ENCODE results near the gene CACNA2D2. TPM values are rescaled to one million over a fixed set of nuclear protein-coding genes. Genes with fewer than 3 reads are reported as not detected.

The CACNA2D2 gene
- total RNA-seq, 1 experiment from 2014 or later: 0.59 TPM

DNA sequence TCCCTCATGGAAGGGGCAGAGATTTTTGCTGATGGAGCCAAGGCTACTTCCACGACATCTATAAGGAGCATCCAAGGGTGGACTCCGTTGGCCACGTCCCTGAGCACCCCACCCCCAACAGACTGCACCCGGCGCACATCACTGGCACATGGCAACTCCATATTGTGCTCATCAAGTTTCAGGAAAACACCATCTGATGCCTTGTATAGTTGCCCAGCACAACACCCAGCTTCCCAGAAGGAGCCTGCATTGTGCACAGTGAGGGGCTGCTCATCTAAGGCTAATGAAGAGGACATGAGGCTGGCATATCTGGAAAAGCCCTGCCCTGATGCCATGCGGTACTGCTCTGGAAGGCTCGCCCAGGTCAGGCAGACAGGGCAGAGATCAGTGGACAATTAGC lies 15.0 kb upstream of the CACNA2D2 start:
- intact Hi-C loops (cut with micrococcal nuclease; ENCODE audit: unreplicated experiment) (loop anchor here (2.0 kb wide), 1 partner anchor 96 kb away; no protein-coding TSS in a partner anchor), in situ Hi-C loops (cut with HindIII; ENCODE audit: low pct_unique_long_range_greater_than_20kb, low sequenced_read_pairs) (no loop called here)
- no TSS peak for BruUV-seq (replicated peaks)
- DNase-seq (ENCODE audit: low read depth, low spot score) (no peak), ATAC-seq (no peak)
- TF ChIP-seq SIN3A (IDR thresholded peaks at IDR 0.05; ENCODE audit: borderline replicate concordance, insufficient read depth, low read depth, low read length): no peak
- TF ChIP-seq TCF7L2 (IDR thresholded peaks at IDR 0.05; ENCODE audit: low read depth, low read length): no peak
- TF ChIP-seq, protein P1, sequence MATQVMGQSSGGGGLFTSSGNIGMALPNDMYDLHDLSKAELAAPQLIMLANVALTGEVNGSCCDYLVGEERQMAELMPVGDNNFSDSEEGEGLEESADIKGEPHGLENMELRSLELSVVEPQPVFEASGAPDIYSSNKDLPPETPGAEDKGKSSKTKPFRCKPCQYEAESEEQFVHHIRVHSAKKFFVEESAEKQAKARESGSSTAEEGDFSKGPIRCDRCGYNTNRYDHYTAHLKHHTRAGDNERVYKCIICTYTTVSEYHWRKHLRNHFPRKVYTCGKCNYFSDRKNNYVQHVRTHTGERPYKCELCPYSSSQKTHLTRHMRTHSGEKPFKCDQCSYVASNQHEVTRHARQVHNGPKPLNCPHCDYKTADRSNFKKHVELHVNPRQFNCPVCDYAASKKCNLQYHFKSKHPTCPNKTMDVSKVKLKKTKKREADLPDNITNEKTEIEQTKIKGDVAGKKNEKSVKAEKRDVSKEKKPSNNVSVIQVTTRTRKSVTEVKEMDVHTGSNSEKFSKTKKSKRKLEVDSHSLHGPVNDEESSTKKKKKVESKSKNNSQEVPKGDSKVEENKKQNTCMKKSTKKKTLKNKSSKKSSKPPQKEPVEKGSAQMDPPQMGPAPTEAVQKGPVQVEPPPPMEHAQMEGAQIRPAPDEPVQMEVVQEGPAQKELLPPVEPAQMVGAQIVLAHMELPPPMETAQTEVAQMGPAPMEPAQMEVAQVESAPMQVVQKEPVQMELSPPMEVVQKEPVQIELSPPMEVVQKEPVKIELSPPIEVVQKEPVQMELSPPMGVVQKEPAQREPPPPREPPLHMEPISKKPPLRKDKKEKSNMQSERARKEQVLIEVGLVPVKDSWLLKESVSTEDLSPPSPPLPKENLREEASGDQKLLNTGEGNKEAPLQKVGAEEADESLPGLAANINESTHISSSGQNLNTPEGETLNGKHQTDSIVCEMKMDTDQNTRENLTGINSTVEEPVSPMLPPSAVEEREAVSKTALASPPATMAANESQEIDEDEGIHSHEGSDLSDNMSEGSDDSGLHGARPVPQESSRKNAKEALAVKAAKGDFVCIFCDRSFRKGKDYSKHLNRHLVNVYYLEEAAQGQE (IDR thresholded peaks at IDR 0.05; ENCODE audit: insufficient read depth in 1 of 2, low read depth in 2 of 2, low read length in 1 of 2): no peak
- TF ChIP-seq, protein P2, sequence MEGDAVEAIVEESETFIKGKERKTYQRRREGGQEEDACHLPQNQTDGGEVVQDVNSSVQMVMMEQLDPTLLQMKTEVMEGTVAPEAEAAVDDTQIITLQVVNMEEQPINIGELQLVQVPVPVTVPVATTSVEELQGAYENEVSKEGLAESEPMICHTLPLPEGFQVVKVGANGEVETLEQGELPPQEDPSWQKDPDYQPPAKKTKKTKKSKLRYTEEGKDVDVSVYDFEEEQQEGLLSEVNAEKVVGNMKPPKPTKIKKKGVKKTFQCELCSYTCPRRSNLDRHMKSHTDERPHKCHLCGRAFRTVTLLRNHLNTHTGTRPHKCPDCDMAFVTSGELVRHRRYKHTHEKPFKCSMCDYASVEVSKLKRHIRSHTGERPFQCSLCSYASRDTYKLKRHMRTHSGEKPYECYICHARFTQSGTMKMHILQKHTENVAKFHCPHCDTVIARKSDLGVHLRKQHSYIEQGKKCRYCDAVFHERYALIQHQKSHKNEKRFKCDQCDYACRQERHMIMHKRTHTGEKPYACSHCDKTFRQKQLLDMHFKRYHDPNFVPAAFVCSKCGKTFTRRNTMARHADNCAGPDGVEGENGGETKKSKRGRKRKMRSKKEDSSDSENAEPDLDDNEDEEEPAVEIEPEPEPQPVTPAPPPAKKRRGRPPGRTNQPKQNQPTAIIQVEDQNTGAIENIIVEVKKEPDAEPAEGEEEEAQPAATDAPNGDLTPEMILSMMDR (IDR thresholded peaks at IDR 0.05): no peak
- no peak for TF ChIP-seq POLR2AphosphoS5 (IDR thresholded peaks at IDR 0.05; ENCODE audit: low read depth, low read length)
- Histone ChIP-seq H3K4me1 (ENCODE audit: control insufficient read depth, insufficient read depth, low read length) (no peaks in the 10 kb centered on the region), H3K36me3 (ENCODE audit: control insufficient read depth, insufficient read depth, low read length) (no peaks in the 10 kb centered on the region), H3K4me3 (ENCODE audit: low read depth in 2 of 2, low read length in 2 of 2) (no peak overlapping the region), H3K27me3 (ENCODE audit: control insufficient read depth, insufficient read depth, low read length) (no peaks in the 10 kb centered on the region), H3K9me3 (ENCODE audit: control insufficient read depth, insufficient read depth, low read depth, low read length) (no peaks in the 10 kb centered on the region), H3K27ac (ENCODE audit: low read length) (no peak overlapping the region)
- ChIA-PET CTCF (no interaction called here), POLR2A (no interaction called here)

DNA sequence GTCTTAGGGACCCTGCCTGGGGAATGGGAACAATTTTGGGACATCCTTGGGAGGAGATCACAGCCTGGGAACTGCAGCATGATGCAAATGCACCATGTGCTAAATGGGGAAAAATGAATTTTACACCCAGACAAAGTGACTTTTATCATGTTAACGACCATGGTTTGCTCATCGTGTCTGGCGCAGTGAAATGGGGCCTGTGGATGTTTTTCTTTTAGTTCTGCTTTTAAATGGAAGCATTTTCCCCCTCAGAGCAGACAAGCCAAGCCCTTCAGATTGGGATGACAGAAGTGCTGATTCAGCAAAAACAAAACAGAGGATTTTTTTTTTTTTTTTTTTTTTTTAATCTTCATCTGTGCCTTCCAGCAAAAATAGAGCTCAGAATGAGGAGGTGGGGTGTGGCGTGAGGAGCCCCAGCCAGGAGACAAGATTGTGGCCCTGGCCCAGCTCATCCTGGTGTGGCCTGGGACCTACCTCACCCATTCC lies 14.3 kb upstream of the CACNA2D2 start:
- Histone ChIP-seq H3K4me1 (ENCODE audit: control insufficient read depth, insufficient read depth, low read length) (no peaks in the 10 kb centered on the region), H3K4me3 (ENCODE audit: low read depth in 2 of 2, low read length in 2 of 2) (no peak overlapping the region), H3K9me3 (ENCODE audit: control insufficient read depth, insufficient read depth, low read depth, low read length) (no peaks in the 10 kb centered on the region), H3K27me3 (ENCODE audit: control insufficient read depth, insufficient read depth, low read length) (no peaks in the 10 kb centered on the region), H3K36me3 (ENCODE audit: control insufficient read depth, insufficient read depth, low read length) (no peaks in the 10 kb centered on the region), H3K27ac (ENCODE audit: low read length) (no peak overlapping the region)
- intact Hi-C loops (cut with micrococcal nuclease; ENCODE audit: unreplicated experiment): loop anchor here (2.0 kb wide), 1 partner anchor 97 kb away; no protein-coding TSS in a partner anchor
- CTCF ChIA-PET: interaction anchor here (0.5 kb wide), 1 partner anchor 118 kb away, joined by 4 read pairs; no protein-coding TSS in a partner anchor
- POLR2A ChIA-PET: no interaction called here
- no TSS peak for BruUV-seq (replicated peaks)
- ATAC-seq: no peak
- in situ Hi-C loops (cut with HindIII; ENCODE audit: low pct_unique_long_range_greater_than_20kb, low sequenced_read_pairs): no loop called here
- TF ChIP-seq SIN3A (IDR thresholded peaks at IDR 0.05; ENCODE audit: borderline replicate concordance, insufficient read depth, low read depth, low read length): no peak
- TF ChIP-seq, protein P2 (IDR thresholded peaks at IDR 0.05): no peak
- no peak for TF ChIP-seq POLR2AphosphoS5 (IDR thresholded peaks at IDR 0.05; ENCODE audit: low read depth, low read length)
- TF ChIP-seq, protein P1 (IDR thresholded peaks at IDR 0.05; ENCODE audit: insufficient read depth in 1 of 2, low read depth in 2 of 2, low read length in 1 of 2): no peak
- TF ChIP-seq TCF7L2 (IDR thresholded peaks at IDR 0.05; ENCODE audit: low read depth, low read length): no peak
- no peak for DNase-seq (ENCODE audit: low read depth, low spot score)
